Activated CD4-positive, alpha-beta memory T cell treated with anti-CD3 and anti-CD28 coated beads for 36 hours (primary cell): ENCODE measurements around the gene GPN2. TPM values are rescaled to one million over a fixed set of nuclear protein-coding genes. Genes with fewer than 3 reads are reported as not detected.

ENCODE experiments used
- CTCF ChIA-PET: fragments of 350-600 bp; sonication (Branson Sonifier 250); formaldehyde crosslinking; loops from one replicate; lab custom pipeline; 2021; ENCODE audit warnings: antibody characterized with exemption, inconsistent platforms; lab: Charles Lee
- POLR2A ChIA-PET: fragments of 350-600 bp; sonication (Branson Sonifier 250); formaldehyde crosslinking; loops from one replicate; lab custom pipeline; 2021; ENCODE audit warnings: antibody characterized with exemption; lab: Charles Lee
- DNase-seq: peaks from one replicate; pipeline ENCODE4 v3.0.0-alpha.2; 2020
- H3K27ac Mint-ChIP-seq: one replicate; pipeline ENCODE4 v1.8.0; 2021; ENCODE audit warnings: mixed read lengths
- H3K27me3 Mint-ChIP-seq: one replicate; pipeline ENCODE4 v1.8.0; 2021; ENCODE audit warnings: mixed read lengths
- H3K36me3 Mint-ChIP-seq: one replicate; pipeline ENCODE4 v1.8.0; 2021; ENCODE audit warnings: mixed read lengths
- H3K4me1 Mint-ChIP-seq: one replicate; pipeline ENCODE4 v1.8.0; 2021; ENCODE audit warnings: low read depth, mixed read lengths
- H3K4me3 Mint-ChIP-seq: one replicate; pipeline ENCODE4 v1.8.0; 2021; ENCODE audit warnings: mild to moderate bottlenecking, mixed read lengths
- H3K9me3 Mint-ChIP-seq: one replicate; pipeline ENCODE4 v1.8.0; 2021; ENCODE audit warnings: mixed read lengths
- intact Hi-C: fragments of 100-400 bp; cut with micrococcal nuclease; formaldehyde crosslinking; loops from one replicate; pipeline ENCODE4 v1.15.1; 2023
- total RNA-seq, 2 experiments: library from RNA; stranded (reverse); gene quantifications; one replicate each; pipeline ENCODE4 v1.2.3, GENCODE V29; 2021

GPN2 gene
- total RNA-seq, 2 experiments from 2014 or later, result 35.4 to 38.3 TPM

DNA sequence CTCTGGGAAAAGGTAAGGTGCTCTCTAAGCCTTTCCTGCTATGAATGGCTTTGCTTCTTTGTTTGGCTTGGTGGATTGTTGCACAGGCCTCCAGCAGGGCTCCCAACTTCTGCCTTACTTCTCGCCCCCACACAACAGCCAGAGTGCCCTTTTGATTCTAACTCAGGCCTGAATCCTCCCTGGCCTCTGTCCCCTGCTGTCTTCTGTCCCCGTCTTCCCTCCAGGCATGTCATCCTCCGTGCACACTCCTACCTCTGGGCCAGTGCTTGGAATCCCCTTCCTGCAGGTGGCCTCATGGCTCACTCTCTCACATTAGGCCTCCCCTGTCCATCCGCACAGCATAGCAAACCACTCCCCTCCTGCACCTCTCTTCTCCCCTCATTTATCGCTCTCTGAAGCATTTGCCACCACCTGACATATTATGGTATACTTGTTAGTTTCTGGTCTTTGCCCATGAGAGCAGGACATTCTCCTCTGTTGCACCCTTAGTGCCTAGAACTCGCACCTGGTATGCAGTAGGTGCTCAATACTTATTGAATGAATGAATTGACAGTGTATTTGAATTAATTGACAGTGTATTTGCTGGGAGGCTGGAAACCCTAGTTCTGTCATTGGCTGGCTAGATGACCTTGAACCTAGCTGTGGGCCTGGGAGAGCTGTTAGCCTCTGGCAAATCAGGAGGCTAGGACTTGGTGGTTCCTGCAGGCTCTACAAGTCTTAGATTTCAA, 60.7 kb downstream of the GPN2 start:
- Mint-ChIP-seq H3K27me3 (no peaks in the 10 kb centered on the region), H3K4me3 (peak overlapping the region; percentile 94), H3K4me1 (peaks cover 66% of the 10 kb centered on the region), H3K27ac (peak overlapping the region; percentile 94), H3K9me3 (no peaks in the 10 kb centered on the region), H3K36me3 (peaks cover 46% of the 10 kb centered on the region)
- intact Hi-C loops, result no loop called here
- DNase-seq, result no peak
- ChIA-PET POLR2A (interaction anchor here (1.1 to 1.5 kb wide), 3 partner anchors 9 to 128 kb away, joined by 3 to 9 read pairs (median 6); no protein-coding TSS in a partner anchor), CTCF (interaction anchor here (0.6 to 8.9 kb wide), 4 partner anchors 8 to 20 kb away, joined by 3 to 71 read pairs (median 4); no protein-coding TSS in a partner anchor)

- Mint-ChIP-seq H3K36me3 (peaks cover 38% of the 10 kb centered on the region), H3K27me3 (no peaks in the 10 kb centered on the region), H3K4me3 (peak overlapping the region; percentile 94), H3K27ac (peak overlapping the region; percentile 94), H3K9me3 (no peaks in the 10 kb centered on the region), H3K4me1 (peaks cover 57% of the 10 kb centered on the region)
- ChIA-PET CTCF (interaction anchor here (0.6 to 8.9 kb wide), 4 partner anchors 9 to 19 kb away, joined by 3 to 71 read pairs (median 4); no protein-coding TSS in a partner anchor), POLR2A (interaction anchor here (1.1 to 1.5 kb wide), 4 partner anchors 10 to 128 kb away, joined by 3 to 9 read pairs (median 4); no protein-coding TSS in a partner anchor)
- intact Hi-C loops, result loop anchor here (1.0 kb wide), 1 partner anchor 38 kb away; no protein-coding TSS in a partner anchor
- DNase-seq, result peak; percentile 55
These were observed 61.6 kb downstream of the GPN2 start for GRCh38 chr1:26828411-26828991.

- Mint-ChIP-seq H3K27me3 (no peaks in the 10 kb centered on the region), H3K9me3 (no peaks in the 10 kb centered on the region), H3K27ac (peak overlapping the region; percentile 94), H3K36me3 (peaks cover 30% of the 10 kb centered on the region), H3K4me1 (peaks cover 53% of the 10 kb centered on the region), H3K4me3 (peak overlapping the region; percentile 94)
- DNase-seq, result no peak
- ChIA-PET POLR2A (interaction anchor here (1.5 kb wide), 2 partner anchors 37 to 38 kb away, joined by 3 to 9 read pairs; no protein-coding TSS in a partner anchor), CTCF (interaction anchor here (1.0 to 8.9 kb wide), 2 partner anchors 11 to 18 kb away, joined by 3 to 71 read pairs; no protein-coding TSS in a partner anchor)
- intact Hi-C loops, result loop anchor here (1.0 kb wide), 1 partner anchor 37 kb away; no protein-coding TSS in a partner anchor
These were observed 62.4 kb downstream of the GPN2 start for GRCh38 chr1:26827663-26828062.

- no peaks in the 10 kb centered on the region for H3K27me3 Mint-ChIP-seq
- DNase-seq, result no peak
- POLR2A ChIA-PET, result interaction anchor here (1.5 kb wide), 1 partner anchor 38 kb away, joined by 3 read pairs; no protein-coding TSS in a partner anchor
These were observed 62.9 kb downstream of the GPN2 start for GRCh38 chr1:26827106-26827604.

GRCh38 chr1:26826261-26827105, 63.6 kb downstream of the GPN2 start, which contains the start of gene ZDHHC18:
Gene ZDHHC18, plus strand, starts transcription at chr1:26826688. Its CDS starts 117 bp downstream, at chr1:26826805.
- Mint-ChIP-seq H3K4me3 (peak within 1 kb of the TSS; percentile 94), H3K27ac (peak within 1 kb of the TSS; percentile 96), H3K9me3 (no peaks in the 10 kb centered on the region), H3K4me1 (peaks cover 41% of the 10 kb centered on the region), H3K27me3 (no peaks in the 10 kb centered on the region), H3K36me3 (peaks cover 25% of the 10 kb centered on the region)
- ChIA-PET POLR2A (interaction anchor here (1.0 kb wide), 2 partner anchors 16 to 39 kb away, joined by 3 to 4 read pairs; no protein-coding TSS in a partner anchor), CTCF (interaction anchor here (0.6 to 2.4 kb wide), 5 partner anchors 16 to 41 kb away, joined by 3 to 34 read pairs (median 4); no protein-coding TSS in a partner anchor)
- intact Hi-C loops, result loop anchor here (1.0 kb wide), 1 partner anchor 39 kb away; no protein-coding TSS in a partner anchor
- DNase-seq, result peak; percentile 79

More at GRCh38 chr1:26827106-26827604, 62.9 kb downstream of the GPN2 start:
- peak overlapping the region; percentile 94 for H3K27ac Mint-ChIP-seq
- peaks cover 47% of the 10 kb centered on the region for H3K4me1 Mint-ChIP-seq
- H3K36me3 Mint-ChIP-seq, result peaks cover 25% of the 10 kb centered on the region
- CTCF ChIA-PET, result interaction anchor here (8.9 kb wide), 1 partner anchor 17 kb away, joined by 71 read pairs; no protein-coding TSS in a partner anchor
- intact Hi-C loops, result no loop called here
- H3K9me3 Mint-ChIP-seq, result no peaks in the 10 kb centered on the region
- peak overlapping the region; percentile 94 for H3K4me3 Mint-ChIP-seq

Other genes with a start within 250 kb of the GPN2 start
- 10 to 100 TPM; 64.3 to 67.8 TPM for gene ARID1A, start 194.3 kb downstream of the GPN2 start, total RNA-seq
- 10 to 100 TPM; 15.1 to 15.3 TPM for gene PIGV, start 102.3 kb downstream of the GPN2 start, total RNA-seq
- gene ZDHHC18, start 63.6 kb downstream of the GPN2 start, total RNA-seq, result 10 to 100 TPM; 60.2 to 63.5 TPM
- 1 to 10 TPM in 1 of 2 experiments, under 1 TPM in 1; 0.95 to 1.5 TPM for gene SFN, start 27.1 kb downstream of the GPN2 start, total RNA-seq
- gene GPATCH3, start 10.2 kb upstream of the GPN2 start, total RNA-seq, result 1 to 10 TPM; 6.3 to 9.2 TPM
- not detected for gene NR0B2, start 23.7 kb upstream of the GPN2 start, total RNA-seq
- 10 to 100 TPM; 90.8 to 97.1 TPM for gene NUDC, start 31.5 kb upstream of the GPN2 start, total RNA-seq
- not detected for gene KDF1, start 70.2 kb upstream of the GPN2 start, total RNA-seq
- gene TRNP1, start 103.4 kb upstream of the GPN2 start, total RNA-seq, result under 1 TPM; 0.19 to 0.53 TPM
- gene TENT5B, start 122.6 kb upstream of the GPN2 start, total RNA-seq, result not detected